MCF 10A (cell line): ENCODE measurements around the gene LTF. TPM values are rescaled to one million over a fixed set of nuclear protein-coding genes. Genes with fewer than 3 reads are reported as not detected.

ENCODE experiments used
- BruUV-seq: library from RNA; stranded (reverse); fragments of 400-500 nt; replicated peaks from 2 replicates; lab custom pipeline; 2021; lab: Mats Ljungman, UMichigan
- CTCF ChIA-PET: fragments of 300-600 bp; sonication (Branson Sonifier 250); formaldehyde crosslinking; extraction: SDS; loops from one replicate; lab custom pipeline; 2021; ENCODE audit warnings: antibody characterized with exemption, inconsistent platforms; lab: Yijun Ruan, JAX
- POLR2A ChIA-PET: fragments of 300-600, 350-650 bp; sonication (Branson Sonifier 250); formaldehyde crosslinking; extraction: SDS; loops from one replicate; lab custom pipeline; 2020; ENCODE audit warnings: antibody characterized with exemption, inconsistent platforms; lab: Yijun Ruan, JAX
- DNase-seq: peaks from one replicate; pipeline ENCODE4 v3.0.0-alpha.2; 2018; ENCODE audit not compliant: unreplicated experiment
- H3K27ac Mint-ChIP-seq: one replicate; pipeline ENCODE4 v1.8.0; 2022; ENCODE audit warnings: mild to moderate bottlenecking, low read depth, mixed read lengths; ENCODE audit not compliant: unreplicated experiment
- H3K27me3 Mint-ChIP-seq: one replicate; pipeline ENCODE4 v1.8.0; 2022; ENCODE audit warnings: mixed read lengths; ENCODE audit not compliant: insufficient read depth, unreplicated experiment
- H3K36me3 Mint-ChIP-seq: one replicate; pipeline ENCODE4 v1.8.0; 2022; ENCODE audit warnings: mild to moderate bottlenecking, moderate library complexity, mixed read lengths; ENCODE audit not compliant: insufficient read depth, unreplicated experiment
- H3K4me1 Mint-ChIP-seq: one replicate; pipeline ENCODE4 v1.8.0; 2022; ENCODE audit warnings: mixed read lengths; ENCODE audit not compliant: insufficient read depth, unreplicated experiment
- H3K4me3 Mint-ChIP-seq: one replicate; pipeline ENCODE4 v1.8.0; 2022; ENCODE audit warnings: mild to moderate bottlenecking, moderate library complexity, mixed read lengths; ENCODE audit not compliant: unreplicated experiment
- H3K9me3 Mint-ChIP-seq: one replicate; pipeline ENCODE4 v1.8.0; 2022; ENCODE audit warnings: mixed read lengths; ENCODE audit not compliant: unreplicated experiment
- CTCF ChIP-seq: fragments of 200-600 bp; IDR thresholded peaks from one replicate; pipeline ENCODE4 v1.8.0; 2022; ENCODE audit warnings: antibody characterized with exemption, mild to moderate bottlenecking; ENCODE audit not compliant: unreplicated experiment
- intact Hi-C: fragments of 100-400 bp; cut with micrococcal nuclease; formaldehyde crosslinking; loops from 2 replicates; pipeline ENCODE4 v1.14.1; 2022
- total RNA-seq: library from RNA; stranded (reverse); gene quantifications from 2 replicates; pipeline ENCODE4 v1.2.3, GENCODE V29; 2022

The LTF gene
- total RNA-seq, 1 experiment from 2014 or later, result not detected

GRCh38 chr3:46466273-46466672, 1.6 kb upstream of the LTF start:
- peaks cover 8% of the 10 kb centered on the region for H3K4me1 Mint-ChIP-seq
- peaks cover 54% of the 10 kb centered on the region for H3K27me3 Mint-ChIP-seq
- POLR2A ChIA-PET, result no interaction called here
- H3K27ac Mint-ChIP-seq, result no peak overlapping the region
- TF ChIP-seq CTCF, result no peak
- DNase-seq, result no peak
- intact Hi-C loops, result no loop called here
- no TSS peak for BruUV-seq
- CTCF ChIA-PET, result no interaction called here
- H3K36me3 Mint-ChIP-seq, result no peaks in the 10 kb centered on the region
- H3K4me3 Mint-ChIP-seq, result no peak overlapping the region
- H3K9me3 Mint-ChIP-seq, result no peaks in the 10 kb centered on the region

GRCh38 chr3:46465196-46465520, 453 bp upstream of the LTF start:
- Mint-ChIP-seq H3K27me3 (peaks cover 58% of the 10 kb centered on the region), H3K9me3 (peaks cover 6% of the 10 kb centered on the region), H3K4me1 (peaks cover 8% of the 10 kb centered on the region), H3K4me3 (no peak overlapping the region), H3K36me3 (no peaks in the 10 kb centered on the region), H3K27ac (no peak overlapping the region)
- no peak for TF ChIP-seq CTCF
- DNase-seq, result no peak
- intact Hi-C loops, result no loop called here
- POLR2A ChIA-PET, result no interaction called here
- BruUV-seq, result no TSS peak
- CTCF ChIA-PET, result no interaction called here

- CTCF ChIA-PET, result interaction anchor here (0.5 to 1.0 kb wide), 4 partner anchors 10 to 718 kb away, joined by 3 read pairs; no protein-coding TSS in a partner anchor
- POLR2A ChIA-PET, result interaction anchor here (0.6 kb wide), 1 partner anchor 1055 kb away, joined by 4 read pairs; no protein-coding TSS in a partner anchor
- DNase-seq, result no peak
- Mint-ChIP-seq H3K27ac (no peak overlapping the region), H3K4me1 (peaks cover 8% of the 10 kb centered on the region), H3K36me3 (no peaks in the 10 kb centered on the region), H3K4me3 (no peak overlapping the region), H3K9me3 (peaks cover 6% of the 10 kb centered on the region), H3K27me3 (peaks cover 70% of the 10 kb centered on the region)
- intact Hi-C loops, result no loop called here
- no TSS peak for BruUV-seq
- TF ChIP-seq CTCF, result no peak
Observed at GRCh38 chr3:46463868-46464241, 850 bp downstream of the LTF start.

- no peak for TF ChIP-seq CTCF
- peaks cover 8% of the 10 kb centered on the region for H3K4me1 Mint-ChIP-seq
- DNase-seq, result no peak
- H3K4me3 Mint-ChIP-seq, result no peak overlapping the region
- peaks cover 70% of the 10 kb centered on the region for H3K27me3 Mint-ChIP-seq
- BruUV-seq, result no TSS peak
- no peak overlapping the region for H3K27ac Mint-ChIP-seq
- intact Hi-C loops, result no loop called here
- H3K36me3 Mint-ChIP-seq, result no peaks in the 10 kb centered on the region
- peaks cover 6% of the 10 kb centered on the region for H3K9me3 Mint-ChIP-seq
- ChIA-PET POLR2A (no interaction called here), CTCF (interaction anchor here (0.5 to 2.1 kb wide), 7 partner anchors 9 to 719 kb away, joined by 3 to 7 read pairs (median 3); no protein-coding TSS in a partner anchor)
Observed at GRCh38 chr3:46463120-46463867, 1.4 kb downstream of the LTF start.
